Choroid plexus epithelial cell (primary cell): Measurements from ENCODE around the gene KCNJ1.

Experiments
- DNase-seq: peaks from one replicate; pipeline ENCODE4 v3.0.0-alpha.2; 2010; ENCODE audit warnings: low read depth
- H3K4me3 ChIP-seq: 2 replicates; pipeline ENCODE4 v1.5.1; 2011; ENCODE audit warnings: low read depth, mild to moderate bottlenecking, control low read depth, low read length, moderate library complexity
- CTCF ChIP-seq: conservative IDR thresholded peaks from 2 replicates; pipeline ENCODE4 v1.5.1; 2011; ENCODE audit warnings: low read depth, mild to moderate bottlenecking, control low read depth, inconsistent platforms, low read length, moderate library complexity

The KCNJ1 gene

GRCh38 chr11:128809128-128809527, 58.0 kb downstream of the KCNJ1 start:
- H3K4me3 ChIP-seq = no peak overlapping the region
- TF ChIP-seq CTCF = no peak
- no peak for DNase-seq

GRCh38 chr11:128807909-128808308, 59.2 kb downstream of the KCNJ1 start:
- DNase-seq = no peak
- no peak overlapping the region for H3K4me3 ChIP-seq
- no peak for TF ChIP-seq CTCF

GRCh38 chr11:128806506-128807261, 60.4 kb downstream of the KCNJ1 start:
- H3K4me3 ChIP-seq = no peak overlapping the region
- no peak for TF ChIP-seq CTCF
- no peak for DNase-seq

- H3K4me3 ChIP-seq = no peak overlapping the region
- DNase-seq = peak; percentile 18
- TF ChIP-seq CTCF = no peak
These were observed 62.6 kb downstream of the KCNJ1 start for GRCh38 chr11:128804481-128804880.

- DNase-seq = no peak
- TF ChIP-seq CTCF = no peak
- no peak overlapping the region for H3K4me3 ChIP-seq
These were observed 63.4 kb downstream of the KCNJ1 start for GRCh38 chr11:128803449-128804245.

GRCh38 chr11:128803011-128803410, 64.1 kb downstream of the KCNJ1 start:
- no peak overlapping the region for H3K4me3 ChIP-seq
- no peak for DNase-seq
- no peak for TF ChIP-seq CTCF
